ENCODE results near the gene OTOG.
A peak's percentile ranks its signal among the peaks of the same experiment; 100 is the strongest.

OTOG gene, protein sequence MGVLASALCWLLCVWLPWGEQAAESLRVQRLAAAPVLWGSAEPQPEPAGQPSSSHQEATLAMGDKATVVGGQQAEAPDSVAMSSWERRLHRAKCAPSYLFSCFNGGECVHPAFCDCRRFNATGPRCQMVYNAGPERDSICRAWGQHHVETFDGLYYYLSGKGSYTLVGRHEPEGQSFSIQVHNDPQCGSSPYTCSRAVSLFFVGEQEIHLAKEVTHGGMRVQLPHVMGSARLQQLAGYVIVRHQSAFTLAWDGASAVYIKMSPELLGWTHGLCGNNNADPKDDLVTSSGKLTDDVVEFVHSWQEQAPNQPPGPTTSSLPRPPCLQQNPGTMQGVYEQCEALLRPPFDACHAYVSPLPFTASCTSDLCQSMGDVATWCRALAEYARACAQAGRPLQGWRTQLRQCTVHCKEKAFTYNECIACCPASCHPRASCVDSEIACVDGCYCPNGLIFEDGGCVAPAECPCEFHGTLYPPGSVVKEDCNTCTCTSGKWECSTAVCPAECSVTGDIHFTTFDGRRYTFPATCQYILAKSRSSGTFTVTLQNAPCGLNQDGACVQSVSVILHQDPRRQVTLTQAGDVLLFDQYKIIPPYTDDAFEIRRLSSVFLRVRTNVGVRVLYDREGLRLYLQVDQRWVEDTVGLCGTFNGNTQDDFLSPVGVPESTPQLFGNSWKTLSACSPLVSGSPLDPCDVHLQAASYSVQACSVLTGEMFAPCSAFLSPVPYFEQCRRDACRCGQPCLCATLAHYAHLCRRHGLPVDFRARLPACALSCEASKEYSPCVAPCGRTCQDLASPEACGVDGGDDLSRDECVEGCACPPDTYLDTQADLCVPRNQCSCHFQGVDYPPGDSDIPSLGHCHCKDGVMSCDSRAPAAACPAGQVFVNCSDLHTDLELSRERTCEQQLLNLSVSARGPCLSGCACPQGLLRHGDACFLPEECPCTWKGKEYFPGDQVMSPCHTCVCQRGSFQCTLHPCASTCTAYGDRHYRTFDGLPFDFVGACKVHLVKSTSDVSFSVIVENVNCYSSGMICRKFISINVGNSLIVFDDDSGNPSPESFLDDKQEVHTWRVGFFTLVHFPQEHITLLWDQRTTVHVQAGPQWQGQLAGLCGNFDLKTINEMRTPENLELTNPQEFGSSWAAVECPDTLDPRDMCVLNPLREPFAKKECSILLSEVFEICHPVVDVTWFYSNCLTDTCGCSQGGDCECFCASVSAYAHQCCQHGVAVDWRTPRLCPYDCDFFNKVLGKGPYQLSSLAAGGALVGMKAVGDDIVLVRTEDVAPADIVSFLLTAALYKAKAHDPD (N-terminal part only)

DNA sequence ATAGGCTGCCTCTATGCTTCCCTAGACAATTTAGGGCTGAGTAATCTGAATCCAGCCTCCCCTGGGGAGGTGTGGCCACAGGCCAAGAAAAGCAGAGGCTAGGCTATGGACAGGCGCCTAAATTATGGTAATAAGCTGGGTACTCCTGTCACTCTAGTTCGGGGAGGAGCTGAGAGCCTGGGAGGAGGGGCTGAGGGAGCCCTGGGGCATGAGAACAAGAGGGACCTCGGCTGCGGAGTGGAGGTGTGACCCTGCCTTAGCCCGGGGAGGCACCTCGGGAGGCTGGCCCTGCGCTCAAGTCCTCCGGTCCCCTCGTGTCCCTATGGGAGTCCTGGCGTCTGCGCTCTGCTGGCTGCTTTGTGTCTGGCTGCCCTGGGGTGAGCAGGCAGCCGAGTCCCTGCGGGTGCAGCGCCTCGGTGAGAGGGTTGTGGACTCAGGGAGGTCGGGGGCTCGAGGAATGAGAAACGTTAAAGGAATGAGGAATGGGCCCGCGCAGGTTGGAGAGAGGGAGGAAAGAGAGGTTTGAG, at the start of gene OTOG:
Gene OTOG, plus strand, starts transcription at position 209 of the 527 bp plus-strand sequence. Its CDS starts 114 bp downstream, at position 323.
- DNase-seq (ENCODE audit: low read depth) = no peak

DNA sequence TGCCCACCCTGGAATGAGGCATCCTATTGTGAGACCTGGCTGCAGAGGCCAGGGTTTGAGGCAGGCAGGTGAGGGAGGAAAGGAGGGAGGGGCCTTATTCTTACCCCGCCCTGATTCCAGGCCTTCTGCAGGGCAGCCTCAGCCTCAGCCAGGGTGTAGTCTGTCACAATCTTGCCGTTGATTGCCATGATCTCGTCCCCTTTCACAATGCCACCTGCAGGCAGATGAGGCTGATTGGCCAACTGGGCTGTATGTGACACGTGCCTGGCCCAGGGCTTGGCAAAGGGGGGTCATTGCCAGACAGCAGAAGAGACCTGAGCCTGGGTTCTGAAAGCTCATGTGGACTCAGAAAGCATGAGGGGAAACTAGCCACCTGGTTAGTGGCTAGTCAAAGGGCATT, 49.0 kb upstream of the OTOG start:
- no peak for DNase-seq (ENCODE audit: low read depth)

DNA sequence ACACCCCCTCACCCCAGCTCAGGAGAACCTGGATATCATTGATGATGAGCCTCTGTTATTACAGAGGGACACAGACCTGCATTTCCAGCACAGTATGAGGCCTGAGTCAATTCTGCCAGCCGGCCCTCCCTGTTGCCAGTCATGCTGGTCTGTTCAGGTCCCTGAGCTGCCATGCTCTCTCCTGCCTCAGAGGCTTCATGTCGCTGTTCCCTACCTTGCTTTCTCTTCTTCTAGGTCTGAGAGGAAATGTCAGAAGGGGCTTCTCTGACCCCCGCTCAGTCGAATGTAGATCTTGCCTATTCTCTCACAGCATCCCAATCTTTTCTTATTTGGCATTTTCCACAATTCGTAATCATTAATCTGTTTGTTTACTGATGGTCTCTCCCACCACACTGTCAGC, 48.6 kb upstream of the OTOG start:
- no peak for DNase-seq (ENCODE audit: low read depth)

DNA sequence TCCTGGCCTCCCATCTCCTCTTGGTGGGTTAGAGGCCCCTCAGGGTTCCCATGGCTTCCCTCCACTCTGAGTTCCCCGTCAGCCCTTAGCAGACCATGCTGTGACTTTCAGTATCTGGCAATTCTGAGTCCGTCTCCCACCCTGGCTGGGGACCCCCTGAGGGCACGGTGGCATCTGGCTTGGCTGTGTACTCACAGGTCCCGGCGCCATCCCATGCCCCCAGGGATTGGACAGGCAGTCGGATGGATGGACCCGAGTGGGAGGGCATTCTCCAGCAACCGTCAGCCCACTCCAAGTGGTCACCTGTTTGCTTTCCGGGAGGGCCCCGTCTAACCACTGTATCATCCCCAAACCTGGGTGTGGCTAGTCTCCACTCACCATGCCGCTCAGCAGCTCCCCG, 46.4 kb upstream of the OTOG start:
- DNase-seq (ENCODE audit: low read depth) = no peak

DNA sequence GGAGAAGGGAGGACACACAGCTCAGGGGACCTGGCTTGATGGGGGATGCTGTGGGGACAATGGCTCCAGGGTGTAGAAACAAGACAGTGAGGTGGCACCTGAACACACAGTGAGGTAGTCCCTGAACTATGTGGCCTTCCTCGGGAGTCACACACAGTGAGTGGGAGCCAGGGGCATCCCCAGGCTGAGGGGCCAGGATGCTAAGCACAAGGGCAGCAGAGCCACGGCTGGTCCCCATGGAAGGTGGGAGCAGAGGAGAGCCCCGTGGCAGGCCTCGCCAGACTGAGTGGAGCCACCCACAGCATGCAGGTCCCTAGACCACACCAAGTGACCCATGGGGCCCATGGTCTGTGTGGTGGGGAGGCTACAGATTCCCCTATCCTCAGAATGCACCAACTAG, 44.4 kb upstream of the OTOG start:
- no peak for DNase-seq (ENCODE audit: low read depth)

DNA sequence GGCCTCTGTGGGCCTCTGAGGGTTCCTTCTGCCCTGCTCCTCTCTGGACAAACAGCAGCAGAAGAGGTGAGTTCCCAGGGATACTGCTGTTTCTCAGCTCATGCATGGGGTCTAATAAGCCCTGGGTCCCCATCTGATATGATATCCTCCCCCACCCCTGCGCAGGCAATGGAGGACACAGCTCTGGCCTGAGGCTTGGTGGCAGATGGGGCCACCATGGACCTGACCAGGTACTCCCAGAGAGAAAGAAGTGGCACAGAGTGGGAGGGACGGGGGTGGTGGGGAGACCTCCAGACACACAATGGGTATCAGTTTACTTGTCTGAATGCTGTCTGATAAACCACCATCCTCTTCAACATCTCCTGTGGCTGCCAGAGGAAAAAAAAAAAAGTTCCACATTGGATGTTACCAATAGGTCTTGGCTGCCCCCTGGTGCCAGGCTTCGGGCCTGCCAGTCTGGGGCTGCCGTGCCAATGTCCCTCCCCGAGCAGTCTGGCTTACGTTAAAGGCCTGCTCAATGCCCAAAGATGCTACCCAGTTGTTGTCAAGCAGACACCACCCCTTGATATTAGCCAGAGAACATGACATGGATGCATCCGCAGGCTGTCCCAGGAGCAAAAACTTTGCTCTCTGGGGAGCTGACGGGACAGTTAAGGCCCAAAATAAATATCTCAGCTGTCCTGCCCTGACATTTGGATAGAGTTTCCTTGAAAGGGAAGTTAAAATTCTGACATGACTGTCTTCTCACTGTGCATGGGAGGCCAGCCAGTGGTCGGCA, 42.5 kb upstream of the OTOG start:
- peak; percentile 57 for DNase-seq (ENCODE audit: low read depth)

DNA sequence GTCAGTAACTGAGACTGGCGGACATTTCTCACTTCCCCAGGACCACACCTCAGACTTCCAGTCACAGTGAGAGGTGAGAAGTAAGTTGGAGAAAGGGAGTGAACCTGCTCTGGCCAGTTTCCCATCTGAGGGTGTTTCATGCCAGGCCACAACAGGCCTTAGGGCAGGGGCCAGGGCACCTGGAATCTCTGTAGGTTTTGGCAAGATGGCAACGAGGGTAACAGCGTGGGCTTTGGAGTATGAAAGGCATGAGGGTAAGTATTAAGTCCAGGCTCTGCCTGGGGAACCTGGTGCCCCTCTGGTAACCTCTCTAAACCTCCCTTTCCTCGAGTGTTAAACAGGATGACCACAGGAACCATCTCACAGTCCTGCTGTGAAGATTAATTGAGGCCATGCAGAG, 41.9 kb upstream of the OTOG start:
- no peak for DNase-seq (ENCODE audit: low read depth)

DNA sequence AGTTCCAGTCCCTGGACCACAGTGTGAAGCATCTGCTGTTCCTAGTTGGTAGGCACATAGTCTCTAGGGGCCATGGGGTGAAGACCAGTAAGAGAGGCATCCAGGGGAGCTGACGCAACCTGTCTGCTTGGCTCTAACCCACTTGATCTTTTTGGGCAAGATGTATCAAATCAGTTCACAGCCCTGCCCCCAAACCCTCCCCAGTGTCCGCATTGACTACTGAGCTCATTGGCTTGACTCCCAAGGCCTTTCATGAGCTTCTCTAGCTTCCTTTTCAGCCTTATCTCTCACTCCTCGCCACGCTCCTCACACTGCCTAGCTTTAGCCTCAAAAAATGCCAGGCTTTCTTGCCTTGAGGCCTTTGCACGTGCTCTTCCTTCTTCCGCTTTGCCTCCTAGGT, 40.7 kb upstream of the OTOG start:
- DNase-seq (ENCODE audit: low read depth) = no peak

DNA sequence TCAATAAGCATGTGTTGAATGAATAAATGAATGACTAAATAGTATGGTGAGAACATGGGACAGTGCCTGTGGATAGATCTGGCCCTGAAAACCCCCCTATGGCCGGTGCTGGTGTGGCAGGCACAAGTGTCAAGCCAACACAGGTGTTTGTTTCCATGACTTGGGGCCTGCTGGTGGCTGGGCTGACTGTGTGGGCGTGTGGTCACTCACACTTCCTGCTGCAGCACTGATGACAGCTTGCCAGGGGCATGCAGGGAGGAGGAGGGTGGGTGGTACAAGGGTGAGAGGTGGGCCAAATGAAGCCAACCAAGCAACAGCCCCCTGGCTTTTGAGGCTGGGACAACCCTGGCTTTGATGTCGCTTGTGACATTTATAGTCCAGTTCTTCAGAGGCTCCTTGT, 40.1 kb upstream of the OTOG start:
- DNase-seq (ENCODE audit: low read depth) = no peak

DNA sequence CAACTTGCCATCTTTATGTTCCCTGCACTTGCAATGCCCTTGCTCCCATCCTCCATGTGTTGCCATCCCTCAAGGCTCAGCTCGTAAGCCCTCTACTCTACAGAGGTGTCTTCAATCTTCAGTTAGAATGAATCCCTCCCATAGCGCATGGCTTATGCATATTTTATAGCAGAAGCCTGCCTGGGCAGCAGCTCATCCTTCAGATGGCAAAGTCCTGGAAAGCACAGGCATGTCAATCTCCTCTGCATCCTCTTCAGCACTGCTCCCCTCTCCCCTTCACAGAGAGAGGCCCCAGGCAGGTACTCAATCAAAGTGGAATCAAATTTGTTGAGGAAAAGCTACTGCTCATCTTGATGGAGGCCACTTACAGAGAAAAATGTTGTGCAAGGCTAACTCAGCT, 39.3 kb upstream of the OTOG start:
- DNase-seq (ENCODE audit: low read depth) = no peak

DNA sequence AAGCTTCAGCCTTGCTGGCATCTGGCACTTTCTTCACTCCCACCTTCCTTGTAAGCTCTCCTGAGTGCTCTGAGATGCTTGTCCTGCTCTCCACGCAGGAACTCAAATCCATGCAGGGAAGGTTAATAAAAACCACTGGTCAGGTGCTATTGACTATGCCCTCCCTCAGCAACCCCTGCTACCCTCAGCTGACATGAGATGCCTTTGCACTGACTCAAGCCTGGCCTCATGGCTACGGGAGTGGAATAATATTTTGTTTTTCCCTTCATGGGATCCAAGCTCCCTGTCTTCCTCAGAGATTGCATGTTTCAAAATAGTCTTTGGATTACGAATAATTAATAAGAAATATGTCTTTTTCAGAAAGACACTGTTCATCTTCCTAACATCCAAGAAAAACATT, 38.8 kb upstream of the OTOG start:
- DNase-seq (ENCODE audit: low read depth) = no peak

DNA sequence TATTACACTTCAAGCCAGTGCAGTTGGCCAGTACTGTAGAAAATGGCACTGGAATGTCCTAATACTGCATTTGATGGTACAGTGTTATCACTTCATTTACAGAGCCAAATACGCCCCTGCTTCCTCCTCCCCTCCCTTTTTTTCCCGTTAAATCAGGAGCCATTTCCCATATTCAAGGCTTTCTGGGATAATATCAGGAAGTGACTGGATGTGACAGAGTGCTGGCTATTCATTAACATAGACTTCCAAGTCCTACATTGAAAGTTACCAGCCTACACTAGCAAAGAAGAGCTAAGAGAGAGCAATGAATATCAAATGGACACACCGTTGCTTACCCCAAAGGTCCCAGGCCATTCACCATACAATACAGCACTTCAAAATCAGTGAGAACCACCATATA, 38.3 kb upstream of the OTOG start:
- DNase-seq (ENCODE audit: low read depth) = no peak

DNA sequence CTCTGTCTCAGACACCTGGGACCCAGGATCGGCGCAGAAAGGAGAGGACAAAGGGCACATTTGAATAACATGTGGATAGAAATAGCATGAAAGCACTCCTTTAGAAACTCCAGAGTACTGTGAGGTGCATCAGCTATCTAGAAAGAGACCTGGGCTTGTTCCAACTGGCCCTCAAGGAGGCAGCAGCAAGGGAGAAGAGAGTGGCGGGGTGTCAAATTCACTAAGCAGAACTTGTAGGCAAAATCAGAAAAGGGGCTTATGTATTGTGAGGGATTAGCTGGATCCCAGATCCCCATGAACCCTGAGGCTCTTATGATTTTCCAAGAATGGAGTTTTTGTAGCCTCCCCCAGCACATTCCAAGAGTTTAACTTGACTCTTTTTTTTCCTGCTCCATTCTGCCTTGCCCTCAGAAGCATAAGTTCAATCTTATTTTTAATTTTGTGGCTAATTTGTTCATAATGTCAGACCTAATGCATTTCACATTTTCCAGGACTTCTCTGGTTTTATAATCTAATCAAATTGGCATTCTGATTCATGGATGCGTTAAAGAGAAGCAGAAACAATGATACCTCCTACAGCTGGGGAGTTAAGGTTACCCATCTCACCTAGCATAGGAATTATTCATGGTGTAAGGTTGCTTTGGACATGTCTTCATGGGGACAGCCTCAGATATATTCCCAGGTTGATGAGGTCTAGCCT, 36.4 kb upstream of the OTOG start:
- DNase-seq (ENCODE audit: low read depth) = no peak

DNA sequence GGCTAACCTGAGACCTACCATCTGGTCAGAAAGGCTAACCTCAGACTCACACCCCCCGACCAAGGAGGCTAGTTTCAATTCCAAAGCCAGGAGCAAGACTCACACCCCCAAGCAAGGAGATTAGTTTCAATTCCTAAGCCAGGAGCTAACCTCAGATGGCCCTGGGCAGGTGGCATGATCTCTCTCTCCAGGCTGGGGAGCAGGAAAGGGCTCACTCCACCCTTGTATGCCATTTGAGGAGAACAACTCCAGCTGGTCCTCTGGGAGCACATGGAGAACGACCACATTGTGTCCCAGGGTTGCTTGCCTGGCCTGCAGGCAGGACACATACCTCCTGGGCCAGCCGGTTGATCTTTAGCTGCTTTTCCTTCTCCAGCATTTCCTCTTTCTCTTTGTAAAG, 35.5 kb upstream of the OTOG start:
- DNase-seq (ENCODE audit: low read depth) = no peak

DNA sequence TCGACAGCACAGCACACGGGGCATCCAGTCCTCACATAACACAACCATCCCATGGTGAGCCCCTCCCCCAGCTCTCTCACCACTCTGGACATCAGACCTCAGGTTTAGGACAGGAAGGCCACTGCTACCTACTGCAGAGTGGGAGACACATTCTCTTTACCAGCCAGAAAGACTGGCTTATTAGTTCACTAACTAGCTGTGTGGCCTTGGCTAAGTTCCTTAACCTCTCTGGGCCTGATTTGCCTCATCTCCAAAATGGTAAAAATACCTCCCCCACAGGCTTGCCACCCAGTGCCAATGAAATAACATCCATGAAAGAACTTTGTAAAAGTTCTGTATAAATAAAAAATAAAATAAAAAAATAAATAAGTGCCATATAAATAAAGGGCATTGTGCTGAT, 35.0 kb upstream of the OTOG start:
- no peak for DNase-seq (ENCODE audit: low read depth)

DNA sequence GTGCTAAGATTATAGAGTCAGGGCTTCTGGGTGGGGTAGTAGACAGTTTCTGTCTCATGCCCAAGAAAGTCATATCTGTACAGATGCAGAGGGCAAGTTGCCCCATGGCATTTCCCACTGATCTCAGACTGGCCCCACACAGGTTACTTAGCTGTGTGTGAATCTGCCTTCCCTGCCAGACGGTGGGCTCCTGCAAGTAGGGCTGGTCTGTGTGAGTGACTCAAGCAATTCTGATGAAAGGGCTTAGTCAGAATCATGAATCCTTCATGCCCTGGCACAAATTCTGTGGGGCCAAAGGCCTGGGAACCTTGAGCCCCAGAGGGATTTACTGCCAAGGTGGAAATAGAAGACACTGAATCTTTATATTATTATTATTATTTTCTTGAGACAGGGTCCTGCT, 33.2 kb upstream of the OTOG start:
- DNase-seq (ENCODE audit: low read depth) = no peak

DNA sequence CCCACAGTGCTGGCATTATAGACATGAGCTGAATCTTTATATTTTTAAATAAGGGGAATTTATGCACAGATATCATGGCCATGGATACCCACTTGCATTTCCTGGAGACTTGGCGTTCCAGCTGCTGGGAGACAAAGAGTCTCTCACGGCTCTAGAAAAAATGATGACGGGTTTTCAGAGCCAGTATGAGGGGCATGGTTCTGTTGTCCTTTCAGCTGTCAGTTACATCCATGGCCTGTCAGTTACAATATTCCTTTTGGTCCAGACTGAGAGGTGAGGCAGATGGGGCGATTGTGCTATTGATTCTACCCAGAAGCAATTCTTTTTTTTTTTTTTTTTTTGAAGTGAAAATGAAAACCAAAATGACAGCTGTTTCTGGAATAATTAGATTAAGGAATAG, 32.6 kb upstream of the OTOG start:
- DNase-seq (ENCODE audit: low read depth) = no peak

DNA sequence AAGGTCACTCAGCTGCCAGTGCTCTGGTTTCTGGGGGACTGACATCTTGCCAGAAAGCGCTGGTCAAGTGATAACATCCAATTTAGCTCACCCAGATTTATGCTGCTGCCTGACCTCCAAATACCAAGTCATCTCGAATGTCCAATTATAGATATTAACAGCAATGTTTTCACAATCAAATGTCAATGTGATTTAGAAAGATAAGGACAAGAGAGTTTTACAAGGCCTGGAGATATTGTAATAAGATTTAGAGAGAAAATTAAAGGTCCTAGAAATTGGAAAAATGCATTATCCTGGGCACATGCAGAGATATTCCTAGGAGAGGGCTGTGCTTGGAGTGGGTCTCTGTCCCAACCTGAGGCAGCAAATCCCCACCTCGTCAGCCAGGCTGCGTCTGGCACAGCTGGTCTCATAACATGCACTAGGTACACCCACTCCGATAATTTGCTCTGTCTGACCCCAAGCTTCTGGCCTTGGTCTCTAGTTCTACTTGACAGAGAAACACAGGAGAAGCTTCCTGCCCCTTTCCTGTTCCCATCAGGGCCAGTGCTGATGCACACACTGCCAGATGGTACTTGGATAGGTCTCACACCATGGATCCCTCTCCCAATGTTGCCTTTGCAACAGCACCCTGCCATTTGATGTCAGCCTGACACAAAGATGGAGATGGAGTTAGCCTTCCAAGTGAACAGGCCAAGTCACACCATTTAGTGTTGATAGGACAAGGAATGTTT, 31.4 kb upstream of the OTOG start:
- no peak for DNase-seq (ENCODE audit: low read depth)

DNA sequence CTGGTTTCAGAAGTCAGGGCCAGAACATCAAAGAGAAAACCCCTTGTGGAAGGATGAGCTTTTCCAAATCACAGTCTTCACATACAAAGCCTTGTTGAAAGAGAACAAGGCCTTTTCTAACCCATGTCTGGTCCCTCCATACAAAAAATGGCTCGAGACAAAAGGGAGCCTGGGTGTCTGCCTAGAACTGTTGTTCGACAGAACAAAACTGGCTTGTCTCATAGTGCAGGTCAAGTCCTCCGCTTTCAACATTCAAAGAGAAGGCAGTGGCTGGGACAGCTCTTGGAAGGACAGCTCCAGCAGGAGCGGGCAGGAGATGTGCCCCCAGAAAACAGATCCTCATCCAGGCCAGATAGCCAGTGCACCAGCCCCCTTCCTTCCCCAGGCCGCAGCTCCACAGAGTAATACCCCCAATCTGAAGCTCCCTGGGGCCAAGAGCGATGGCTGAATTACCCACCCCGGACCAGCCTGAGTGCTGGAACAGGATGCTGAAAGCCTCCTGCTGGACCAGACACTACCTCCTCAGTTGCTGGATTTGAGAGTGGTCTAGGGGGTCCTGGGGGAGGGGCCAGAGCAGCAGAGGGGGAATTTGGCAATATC, 30.4 kb upstream of the OTOG start:
- DNase-seq (ENCODE audit: low read depth) = no peak

DNA sequence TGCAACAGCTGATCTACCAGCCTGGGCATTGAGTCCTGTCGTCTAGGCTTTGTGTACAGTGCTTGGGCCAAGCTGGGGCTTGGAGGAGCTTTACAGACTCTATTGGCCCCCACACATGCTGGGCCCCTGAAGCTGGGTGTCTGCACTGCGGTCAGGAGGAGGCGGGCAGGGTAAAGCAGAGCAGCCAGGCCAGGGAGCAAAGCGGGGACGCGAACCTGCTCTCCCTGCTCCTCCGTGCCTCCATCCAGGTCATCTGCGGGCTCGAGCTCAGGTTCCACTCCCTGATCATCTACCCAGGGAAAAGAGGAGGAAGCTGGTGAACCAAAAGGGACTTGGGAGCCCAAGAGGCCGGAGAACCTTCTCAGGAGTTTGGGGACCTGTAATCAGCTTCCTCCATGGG, 29.9 kb upstream of the OTOG start:
- DNase-seq (ENCODE audit: low read depth) = no peak
